ENCODE measurements around the gene UNC13B.

Gene UNC13B

GRCh38 chr9:35195683-35196082 lies 33.9 kb downstream of the UNC13B start:
- TF ChIP-seq FOXP2 (optimal IDR thresholded peaks at IDR 0.05; ENCODE audit: borderline replicate concordance, extremely low read depth, extremely low read length, insufficient read depth) (no peak), REST (IDR thresholded peaks at IDR 0.05; ENCODE audit: insufficient read depth in 1 of 2, low read depth in 2 of 2, low read length in 2 of 2) (no peak), TAF1 (IDR thresholded peaks at IDR 0.05; ENCODE audit: borderline replicate concordance, insufficient read depth, low read length) (no peak), SIN3A (IDR thresholded peaks at IDR 0.05; ENCODE audit: borderline replicate concordance, insufficient read depth, low read length) (no peak)

- TF ChIP-seq FOXP2 (optimal IDR thresholded peaks at IDR 0.05; ENCODE audit: borderline replicate concordance, extremely low read depth, extremely low read length, insufficient read depth): no peak
- TF ChIP-seq TAF1 (IDR thresholded peaks at IDR 0.05; ENCODE audit: borderline replicate concordance, insufficient read depth, low read length): no peak
- no peak for TF ChIP-seq SIN3A (IDR thresholded peaks at IDR 0.05; ENCODE audit: borderline replicate concordance, insufficient read depth, low read length)
- no peak for TF ChIP-seq POLR2AphosphoS5 (IDR thresholded peaks at IDR 0.05; ENCODE audit: low read depth, low read length)
- TF ChIP-seq REST (IDR thresholded peaks at IDR 0.05; ENCODE audit: insufficient read depth in 1 of 2, low read depth in 2 of 2, low read length in 2 of 2): no peak
Observed at GRCh38 chr9:35198191-35198590, 36.4 kb downstream of the UNC13B start.

GRCh38 chr9:35203528-35203927 lies 41.7 kb downstream of the UNC13B start:
- TF ChIP-seq SIN3A (IDR thresholded peaks at IDR 0.05; ENCODE audit: borderline replicate concordance, insufficient read depth, low read length) (no peak), REST (IDR thresholded peaks at IDR 0.05; ENCODE audit: insufficient read depth in 1 of 2, low read depth in 2 of 2, low read length in 2 of 2) (no peak), TAF1 (IDR thresholded peaks at IDR 0.05; ENCODE audit: borderline replicate concordance, insufficient read depth, low read length) (no peak), POLR2AphosphoS5 (IDR thresholded peaks at IDR 0.05; ENCODE audit: low read depth, low read length) (no peak)

GRCh38 chr9:35205340-35205739 lies 43.5 kb downstream of the UNC13B start:
- no peak for TF ChIP-seq POLR2AphosphoS5 (IDR thresholded peaks at IDR 0.05; ENCODE audit: low read depth, low read length)
- TF ChIP-seq TAF1 (IDR thresholded peaks at IDR 0.05; ENCODE audit: borderline replicate concordance, insufficient read depth, low read length): no peak
- TF ChIP-seq FOXP2 (optimal IDR thresholded peaks at IDR 0.05; ENCODE audit: borderline replicate concordance, extremely low read depth, extremely low read length, insufficient read depth): no peak
- no peak for TF ChIP-seq REST (IDR thresholded peaks at IDR 0.05; ENCODE audit: insufficient read depth in 1 of 2, low read depth in 2 of 2, low read length in 2 of 2)
- no peak for TF ChIP-seq SIN3A (IDR thresholded peaks at IDR 0.05; ENCODE audit: borderline replicate concordance, insufficient read depth, low read length)

GRCh38 chr9:35211854-35212253 lies 50.0 kb downstream of the UNC13B start:
- TF ChIP-seq SIN3A (IDR thresholded peaks at IDR 0.05; ENCODE audit: borderline replicate concordance, insufficient read depth, low read length) (no peak), POLR2AphosphoS5 (IDR thresholded peaks at IDR 0.05; ENCODE audit: low read depth, low read length) (no peak), TAF1 (IDR thresholded peaks at IDR 0.05; ENCODE audit: borderline replicate concordance, insufficient read depth, low read length) (no peak), FOXP2 (optimal IDR thresholded peaks at IDR 0.05; ENCODE audit: borderline replicate concordance, extremely low read depth, extremely low read length, insufficient read depth) (no peak), REST (IDR thresholded peaks at IDR 0.05; ENCODE audit: insufficient read depth in 1 of 2, low read depth in 2 of 2, low read length in 2 of 2) (no peak)
